CD4-positive, alpha-beta T cell (primary cell): ENCODE data around the gene MLLT1. TPM values are rescaled to one million over a fixed set of nuclear protein-coding genes. Genes with fewer than 3 reads are reported as not detected.

ENCODE experiments used
- ATAC-seq: fragments of 200-7000 bp; cut with Tn5 transposase; one replicate; pipeline ENCODE4 v1.10.0; 2022; ENCODE audit warnings: mild to moderate bottlenecking; ENCODE audit not compliant: poor library complexity
- CTCF ChIA-PET: fragments of 350-600 bp; sonication (Branson Sonifier 250); formaldehyde crosslinking; loops from one replicate; lab custom pipeline; 2021; ENCODE audit warnings: antibody characterized with exemption, inconsistent platforms; lab: Charles Lee
- POLR2A ChIA-PET: fragments of 350-600 bp; sonication (Branson Sonifier 250); formaldehyde crosslinking; loops from one replicate; lab custom pipeline; 2021; ENCODE audit warnings: antibody characterized with exemption, inconsistent platforms; lab: Charles Lee
- DNase-seq, 14 experiments: peaks; one replicate each; pipeline ENCODE4 v3.0.0-alpha.2; 2013 to 2020; ENCODE audit warnings: mixed read lengths in 2 of 14
- H3K27ac ChIP-seq, 2 donors: one replicate each; pipeline versions ENCODE4 v1.5.1 to v1.7.0; 2013; ENCODE audit warnings: low read length in 2 of 2, low read depth in 1 of 2, mild to moderate bottlenecking in 1 of 2
- H3K27me3 ChIP-seq, 2 experiments: 1 replicate in 1 of 2; 2 replicates in 1 of 2; pipeline versions ENCODE4 v1.6.1 to v1.7.0; 2013; ENCODE audit warnings: low read length in 2 of 2, control low read depth in 1 of 2, mild to moderate bottlenecking in 1 of 2, moderate library complexity in 1 of 2; ENCODE audit not compliant: insufficient read depth in 2 of 2, control insufficient read depth in 1 of 2
- H3K36me3 ChIP-seq: one replicate; pipeline ENCODE4 v1.6.1; 2013; ENCODE audit warnings: low read length, control low read depth; ENCODE audit not compliant: insufficient read depth
- H3K4me1 ChIP-seq: one replicate; pipeline ENCODE4 v1.6.1; 2013; ENCODE audit warnings: low read length, control low read depth; ENCODE audit not compliant: insufficient read depth
- H3K4me3 ChIP-seq: one replicate; pipeline ENCODE4 v1.5.1; 2013; ENCODE audit warnings: mild to moderate bottlenecking, low read length, moderate library complexity
- H3K9me3 ChIP-seq, 2 experiments: 1 replicate in 1 of 2; 2 replicates in 1 of 2; pipeline versions ENCODE4 v1.6.1 to v1.7.0; 2013; ENCODE audit warnings: low read length in 2 of 2, mild to moderate bottlenecking in 2 of 2, control low read depth in 1 of 2, moderate library complexity in 1 of 2; ENCODE audit not compliant: control insufficient read depth in 1 of 2, insufficient read depth in 1 of 2
- H3K27ac Mint-ChIP-seq: one replicate; pipeline ENCODE4 v1.8.0; 2020; ENCODE audit warnings: mixed read lengths
- H3K27me3 Mint-ChIP-seq: one replicate; pipeline ENCODE4 v1.8.0; 2021; ENCODE audit warnings: mixed read lengths
- H3K36me3 Mint-ChIP-seq: one replicate; pipeline ENCODE4 v1.8.0; 2021; ENCODE audit warnings: low read depth, mixed read lengths
- H3K4me1 Mint-ChIP-seq: one replicate; pipeline ENCODE4 v1.8.0; 2021; ENCODE audit warnings: low read depth, mixed read lengths
- H3K4me3 Mint-ChIP-seq: one replicate; pipeline ENCODE4 v1.8.0; 2020; ENCODE audit warnings: mild to moderate bottlenecking, mixed read lengths
- H3K9me3 Mint-ChIP-seq: one replicate; pipeline ENCODE4 v1.8.0; 2020; ENCODE audit warnings: mixed read lengths
- CTCF ChIP-seq: fragments of 200-600 bp; IDR thresholded peaks from one replicate; pipeline ENCODE4 v1.8.0; 2022; ENCODE audit warnings: antibody characterized with exemption, mild to moderate bottlenecking
- intact Hi-C, 2 experiments: fragments of 100-400 bp; cut with DNase I in 1 of 2; cut with micrococcal nuclease in 1 of 2; formaldehyde crosslinking; loops; one replicate each; pipeline versions ENCODE4 v1.15.1 to v1.9.0; 2023 to 2025; cut with DNase I, micrococcal nuclease
- total RNA-seq, 174 experiments: library from RNA in 2 of 174; stranded (reverse) in 2 of 174; gene quantifications; one replicate each; pipeline ENCODE4 v1.2.3 and lab custom pipeline; 2021 to 2026

Gene MLLT1
- total RNA-seq, 2 experiments from 2014 or later = 18.3 to 22.1 TPM

- no peak overlapping the region for H3K4me3 ChIP-seq
- Mint-ChIP-seq H3K4me3 (no peak overlapping the region), H3K36me3 (peaks cover 58% of the 10 kb centered on the region), H3K27ac (no peak overlapping the region), H3K4me1 (peaks cover 27% of the 10 kb centered on the region), H3K9me3 (no peaks in the 10 kb centered on the region), H3K27me3 (no peaks in the 10 kb centered on the region)
- H3K4me1 ChIP-seq = peaks cover 14% of the 10 kb centered on the region
- no peak overlapping the region for H3K27ac ChIP-seq
- DNase-seq = no peak
- ATAC-seq = no peak
- intact Hi-C loops = no loop called here
- TF ChIP-seq CTCF = no peak
- no peaks in the 10 kb centered on the region for H3K27me3 ChIP-seq
- peaks cover 50% of the 10 kb centered on the region for H3K36me3 ChIP-seq
- ChIA-PET POLR2A (no interaction called here), CTCF (no interaction called here)
- no peaks in the 10 kb centered on the region for H3K9me3 ChIP-seq
These were observed 16.5 kb downstream of the MLLT1 start for GRCh38 chr19:6263306-6263705.

GRCh38 chr19:6262519-6262918, 17.3 kb downstream of the MLLT1 start:
- Mint-ChIP-seq H3K4me1 (peaks cover 24% of the 10 kb centered on the region), H3K27me3 (no peaks in the 10 kb centered on the region), H3K9me3 (no peaks in the 10 kb centered on the region), H3K27ac (peak overlapping the region; percentile 30), H3K36me3 (peaks cover 58% of the 10 kb centered on the region), H3K4me3 (no peak overlapping the region)
- DNase-seq (no peak), ATAC-seq (no peak)
- Histone ChIP-seq H3K27me3 (no peaks in the 10 kb centered on the region), H3K27ac (no peak overlapping the region), H3K9me3 (no peaks in the 10 kb centered on the region), H3K4me3 (no peak overlapping the region), H3K4me1 (peaks cover 14% of the 10 kb centered on the region), H3K36me3 (peaks cover 46% of the 10 kb centered on the region)
- ChIA-PET POLR2A (no interaction called here), CTCF (no interaction called here)
- no peak for TF ChIP-seq CTCF
- intact Hi-C loops = no loop called here

- ChIA-PET CTCF (interaction anchor here (0.7 kb wide), 1 partner anchor 15 kb away, joined by 3 read pairs; no protein-coding TSS in a partner anchor), POLR2A (interaction anchor here (0.6 kb wide), 1 partner anchor 27 kb away, joined by 4 read pairs; no protein-coding TSS in a partner anchor)
- no peak for TF ChIP-seq CTCF
- Histone ChIP-seq H3K4me3 (no peak overlapping the region), H3K4me1 (peaks cover 14% of the 10 kb centered on the region), H3K36me3 (peaks cover 44% of the 10 kb centered on the region), H3K9me3 (no peaks in the 10 kb centered on the region), H3K27me3 (no peaks in the 10 kb centered on the region), H3K27ac (no peak overlapping the region)
- intact Hi-C loops = no loop called here
- Mint-ChIP-seq H3K36me3 (peaks cover 60% of the 10 kb centered on the region), H3K27ac (peak overlapping the region; percentile 30), H3K9me3 (no peaks in the 10 kb centered on the region), H3K27me3 (no peaks in the 10 kb centered on the region), H3K4me3 (no peak overlapping the region), H3K4me1 (peaks cover 26% of the 10 kb centered on the region)
- DNase-seq = no peak
- no peak for ATAC-seq
These were observed 17.9 kb downstream of the MLLT1 start for GRCh38 chr19:6261883-6262282.
